ENCODE data around the gene NXT1. TPM values are rescaled to one million over a fixed set of nuclear protein-coding genes. Genes with fewer than 3 reads are reported as not detected.

Gene NXT1
- total and polyA plus RNA-seq, 10 of the 15 experiments (the other 5 are each of a cell fraction or from before 2014, with no cell fraction given) = 10.2 to 66.7 (median 44.0) TPM

GRCh38 chr20:23374441-23374840 lies 23.9 kb downstream of the NXT1 start:
- no peak for FAIRE-seq
- CTCF ChIA-PET = interaction anchor here (0.9 kb wide), 1 partner anchor 40 kb away, joined by 3 read pairs; no protein-coding TSS in a partner anchor

More at GRCh38 chr20:23374441-23374840, 23.9 kb downstream of the NXT1 start:
- H3K27me3 ChIP-seq (replicated peaks in 1 of 2; ENCODE audit: control insufficient read depth in 2 of 2, insufficient read depth in 2 of 2, low read length in 1 of 2) = no peaks in the 10 kb centered on the region
- SMC1A ChIA-PET (ENCODE audit: uncharacterized antibody, unreplicated experiment) = interaction anchor here (0.8 to 1.3 kb wide), 2 partner anchors 10 to 32 kb away, joined by 3 read pairs; no protein-coding TSS in a partner anchor
- H3K9ac ChIP-seq (ENCODE audit: control insufficient read depth, insufficient read depth, low read length) = no peak overlapping the region
- H3K27ac ChIP-seq (ENCODE audit: control insufficient read depth, insufficient read depth) = no peak overlapping the region
- no peaks in the 10 kb centered on the region for H3K4me1 ChIP-seq (ENCODE audit: control insufficient read depth, insufficient read depth, low read length)
- H3K79me2 ChIP-seq (ENCODE audit: control insufficient read depth, insufficient read depth, low read length) = no peaks in the 10 kb centered on the region; the same call in 1 of the 2 replicates
- no peak for TF ChIP-seq WRNIP1 (IDR thresholded peaks at IDR 0.05; ENCODE audit: borderline replicate concordance, low read depth, low read length)
- no peak for TF ChIP-seq PKNOX1 (IDR thresholded peaks at IDR 0.05)
- no peak for TF ChIP-seq ZNF592 (IDR thresholded peaks at IDR 0.05)
- no peak for TF ChIP-seq TCF12 (IDR thresholded peaks at IDR 0.05; ENCODE audit: low read depth, low read length)
- no peak for TF ChIP-seq RUNX3 (IDR thresholded peaks at IDR 0.05; ENCODE audit: low read length)
- no peak for TF ChIP-seq ZSCAN29 (IDR thresholded peaks at IDR 0.05)
- no peak for TF ChIP-seq ZZZ3 (IDR thresholded peaks at IDR 0.05; ENCODE audit: control insufficient read depth, insufficient read length, low read depth)
- no peak for TF ChIP-seq CTCF (IDR thresholded peaks at IDR 0.05 in 2 of 3, conservative IDR thresholded peaks at IDR 0.05 in 1 of 3; ENCODE audit: control insufficient read depth in 2 of 3, extremely low read depth in 1 of 3, insufficient read depth in 1 of 3, low read depth in 3 of 3, low read length in 3 of 3)
- no peak for TF ChIP-seq SREBF1 (IDR thresholded peaks at IDR 0.05; ENCODE audit: low read length)
- TF ChIP-seq BACH1 (IDR thresholded peaks at IDR 0.05; ENCODE audit: borderline replicate concordance) = no peak
- no peak for TF ChIP-seq PAX8 (IDR thresholded peaks at IDR 0.05)
- no peak for TF ChIP-seq HDAC6 (IDR thresholded peaks at IDR 0.05; ENCODE audit: unreplicated experiment)
- no peak for TF ChIP-seq EZH2 (IDR thresholded peaks at IDR 0.05; ENCODE audit: borderline replicate concordance, control insufficient read depth, low read depth, low read length)
- TF ChIP-seq ZBED1 (IDR thresholded peaks at IDR 0.05; ENCODE audit: borderline replicate concordance) = no peak
- no peak for TF ChIP-seq STAT3 (IDR thresholded peaks at IDR 0.05; ENCODE audit: low read depth, low read length)
- H3K4me3 ChIP-seq = no peak overlapping the region
- ATAC-seq (no peak), DNase-seq (ENCODE audit: low read depth, low spot score) (no peak)
- intact Hi-C loops (cut with micrococcal nuclease; ENCODE audit: unreplicated experiment) = no loop called here
- in situ Hi-C loops (cut with MboI) = loop anchor here (25.0 kb wide), 2 partner anchors 1688 to 1888 kb away; partner anchors contain the start of gene ACSS1
- 65% methylated on average over 5 of the region's 5 CpGs for WGBS (ENCODE audit: insufficient coverage, insufficient replicate concordance, low lambda C conversion rate, missing lambda C conversion rate)
- no peaks in the 10 kb centered on the region for H3K9me3 ChIP-seq (replicated peaks; ENCODE audit: control insufficient read depth, insufficient read depth, low read length)
- H3K36me3 ChIP-seq (ENCODE audit: control insufficient read depth in 2 of 2, insufficient read depth in 2 of 2, low read length in 1 of 2) = peaks cover 13 to 38% of the 10 kb centered on the region in 2 experiments
- POLR2A ChIA-PET = no interaction called here
- H4K20me1 ChIP-seq (ENCODE audit: control insufficient read depth, insufficient read depth) = no peaks in the 10 kb centered on the region
- RAD21 ChIA-PET (ENCODE audit: unreplicated experiment) = no interaction called here
- H2AFZ ChIP-seq (ENCODE audit: control insufficient read depth, low read depth, low read length) = no peak overlapping the region
- BruUV-seq (replicated peaks) = no TSS peak
- no peak overlapping the region for H3K4me2 ChIP-seq (ENCODE audit: control insufficient read depth, insufficient read depth)

Data from GM12878 (cell line).